Erythroblast (primary cell): Measurements from ENCODE around the gene SLC34A2.
A peak's percentile ranks its signal among the peaks of the same experiment; 100 is the strongest.

ENCODE experiments used
- DNase-seq, 2 experiments: peaks; one replicate each; lab custom pipeline; 2025; lab: John Stamatoyannopoulos, UW
- GATA1 ChIP-seq: IDR thresholded peaks from 2 replicates; pipeline ENCODE4 v1.6.1; 2011; ENCODE audit warnings: low read depth, mild to moderate bottlenecking, control low read depth, low read length, moderate library complexity
- POLR2A ChIP-seq: IDR thresholded peaks from 2 replicates; pipeline ENCODE4 v1.6.1; 2011; ENCODE audit warnings: mild to moderate bottlenecking, low read length

The SLC34A2 gene

GRCh38 chr4:25725870-25726269 lies 70.2 kb downstream of the SLC34A2 start:
- TF ChIP-seq GATA1 = no peak
- TF ChIP-seq POLR2A = no peak
- peak in 1 of 2 experiments; percentile 6 for DNase-seq

- no peak for DNase-seq
- TF ChIP-seq GATA1 (no peak), POLR2A (no peak)
Measured at GRCh38 chr4:25727711-25728493, 72.3 kb downstream of the SLC34A2 start.
